HL-60 (cell line): Measurements from ENCODE around the gene KIF23.
A peak's percentile ranks its signal among the peaks of the same experiment; 100 is the strongest.

ENCODE experiments used
- GABPA ChIP-seq: IDR thresholded peaks from 2 replicates; pipeline ENCODE4 v1.6.1; 2012; ENCODE audit warnings: low read depth
- POLR2AphosphoS5 ChIP-seq: IDR thresholded peaks from 2 replicates; pipeline ENCODE4 v1.6.1; 2012; ENCODE audit warnings: low read depth
- REST ChIP-seq: IDR thresholded peaks from 2 replicates; pipeline ENCODE4 v1.6.1; 2012; ENCODE audit warnings: low read depth; ENCODE audit not compliant: insufficient replicate concordance
- SPI1 ChIP-seq: IDR thresholded peaks from 2 replicates; pipeline ENCODE4 v1.6.1; 2012; ENCODE audit warnings: low read depth, mild to moderate bottlenecking, borderline replicate concordance
- TF ChIP-seq, protein P1 (sequence below): IDR thresholded peaks from one replicate; pipeline ENCODE4 v1.5.1; 2011; ENCODE audit warnings: low read length, control low read depth, inconsistent platforms; ENCODE audit not compliant: insufficient read depth

GRCh38 chr15:69478259-69478781, 64.2 kb downstream of the KIF23 start:
- TF ChIP-seq, protein P1, sequence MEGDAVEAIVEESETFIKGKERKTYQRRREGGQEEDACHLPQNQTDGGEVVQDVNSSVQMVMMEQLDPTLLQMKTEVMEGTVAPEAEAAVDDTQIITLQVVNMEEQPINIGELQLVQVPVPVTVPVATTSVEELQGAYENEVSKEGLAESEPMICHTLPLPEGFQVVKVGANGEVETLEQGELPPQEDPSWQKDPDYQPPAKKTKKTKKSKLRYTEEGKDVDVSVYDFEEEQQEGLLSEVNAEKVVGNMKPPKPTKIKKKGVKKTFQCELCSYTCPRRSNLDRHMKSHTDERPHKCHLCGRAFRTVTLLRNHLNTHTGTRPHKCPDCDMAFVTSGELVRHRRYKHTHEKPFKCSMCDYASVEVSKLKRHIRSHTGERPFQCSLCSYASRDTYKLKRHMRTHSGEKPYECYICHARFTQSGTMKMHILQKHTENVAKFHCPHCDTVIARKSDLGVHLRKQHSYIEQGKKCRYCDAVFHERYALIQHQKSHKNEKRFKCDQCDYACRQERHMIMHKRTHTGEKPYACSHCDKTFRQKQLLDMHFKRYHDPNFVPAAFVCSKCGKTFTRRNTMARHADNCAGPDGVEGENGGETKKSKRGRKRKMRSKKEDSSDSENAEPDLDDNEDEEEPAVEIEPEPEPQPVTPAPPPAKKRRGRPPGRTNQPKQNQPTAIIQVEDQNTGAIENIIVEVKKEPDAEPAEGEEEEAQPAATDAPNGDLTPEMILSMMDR, result peak; percentile 79
- no peak for TF ChIP-seq REST
- no peak for TF ChIP-seq POLR2AphosphoS5
- no peak for TF ChIP-seq GABPA
- TF ChIP-seq SPI1, result no peak
